Fibroblast of pulmonary artery (primary cell): ENCODE results near the gene SEZ6L.
A peak's percentile ranks its signal among the peaks of the same experiment; 100 is the strongest.
"Not testable (repeated sequence)": the region's sequence is repeated elsewhere in the genome, so short reads cannot be mapped to it uniquely, and the experiment has no call there.

Experiments
- DNase-seq: peaks from one replicate; pipeline ENCODE4 v3.0.0-alpha.2; 2010; ENCODE audit warnings: low read depth
- H3K4me3 ChIP-seq: replicated peaks from 2 replicates; pipeline ENCODE4 v1.5.1; 2011; ENCODE audit warnings: low read depth, mild to moderate bottlenecking, control low read depth, low read length, moderate library complexity
- TF ChIP-seq, protein P1 (sequence below): IDR thresholded peaks from 2 replicates; pipeline ENCODE4 v1.5.1; 2011; ENCODE audit warnings: mild to moderate bottlenecking, control low read depth, low read length, inconsistent platforms; ENCODE audit errors: missing control alignments

SEZ6L gene

GRCh38 chr22:26401726-26402125 is 232.5 kb downstream of the SEZ6L start:
- TF ChIP-seq, protein P1, sequence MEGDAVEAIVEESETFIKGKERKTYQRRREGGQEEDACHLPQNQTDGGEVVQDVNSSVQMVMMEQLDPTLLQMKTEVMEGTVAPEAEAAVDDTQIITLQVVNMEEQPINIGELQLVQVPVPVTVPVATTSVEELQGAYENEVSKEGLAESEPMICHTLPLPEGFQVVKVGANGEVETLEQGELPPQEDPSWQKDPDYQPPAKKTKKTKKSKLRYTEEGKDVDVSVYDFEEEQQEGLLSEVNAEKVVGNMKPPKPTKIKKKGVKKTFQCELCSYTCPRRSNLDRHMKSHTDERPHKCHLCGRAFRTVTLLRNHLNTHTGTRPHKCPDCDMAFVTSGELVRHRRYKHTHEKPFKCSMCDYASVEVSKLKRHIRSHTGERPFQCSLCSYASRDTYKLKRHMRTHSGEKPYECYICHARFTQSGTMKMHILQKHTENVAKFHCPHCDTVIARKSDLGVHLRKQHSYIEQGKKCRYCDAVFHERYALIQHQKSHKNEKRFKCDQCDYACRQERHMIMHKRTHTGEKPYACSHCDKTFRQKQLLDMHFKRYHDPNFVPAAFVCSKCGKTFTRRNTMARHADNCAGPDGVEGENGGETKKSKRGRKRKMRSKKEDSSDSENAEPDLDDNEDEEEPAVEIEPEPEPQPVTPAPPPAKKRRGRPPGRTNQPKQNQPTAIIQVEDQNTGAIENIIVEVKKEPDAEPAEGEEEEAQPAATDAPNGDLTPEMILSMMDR: no peak

DNA sequence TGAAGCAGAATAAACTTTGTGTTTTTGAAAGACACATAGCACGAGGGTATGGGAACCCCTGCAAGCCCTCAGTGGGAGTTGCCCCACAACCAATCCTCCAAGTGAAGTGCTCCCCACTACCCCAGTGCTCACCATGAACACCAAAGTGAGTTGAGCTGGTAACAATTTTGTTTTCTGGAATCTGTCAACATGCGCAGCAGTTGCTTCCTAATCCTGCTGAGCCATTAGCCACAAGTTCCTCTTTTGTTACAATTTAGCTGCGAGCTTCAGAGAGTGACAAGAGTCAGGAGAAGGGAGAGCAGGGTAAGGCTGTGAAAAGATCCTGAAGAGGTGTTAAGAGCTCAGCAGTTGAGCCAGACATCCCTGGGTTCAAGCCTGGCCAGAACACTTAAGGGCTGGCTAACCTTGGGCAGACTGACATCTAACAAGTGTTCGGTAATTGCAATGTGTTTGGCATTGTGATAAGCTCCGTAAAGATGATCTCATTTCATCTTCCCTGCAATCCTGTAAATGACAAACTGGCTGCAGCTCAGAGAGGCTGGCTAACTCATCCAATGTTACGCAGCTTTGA is 235.7 kb downstream of the SEZ6L start:
- no peak for DNase-seq
- H3K4me3 ChIP-seq: no peak overlapping the region

More at GRCh38 chr22:26401726-26402125, 232.5 kb downstream of the SEZ6L start:
- H3K4me3 ChIP-seq: no peak overlapping the region
- no peak for DNase-seq

DNA sequence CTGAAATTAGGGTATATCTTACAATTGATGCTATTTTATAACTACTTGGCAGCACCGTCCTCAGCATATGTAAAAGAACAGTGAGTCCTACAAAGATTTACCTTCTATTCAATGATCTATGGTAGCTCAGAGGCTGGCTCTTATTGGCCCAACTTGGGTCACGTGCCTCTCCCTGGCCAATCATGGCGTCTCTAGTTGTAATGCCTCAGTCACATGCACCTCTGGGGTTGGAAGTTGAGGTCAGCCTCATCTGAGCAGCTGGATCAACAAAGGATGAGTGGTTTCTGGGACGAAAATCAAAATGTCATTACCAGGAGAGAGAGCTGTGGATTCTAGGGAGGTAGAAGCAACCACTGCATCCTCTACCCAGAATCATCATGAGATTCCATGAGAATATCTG is 236.9 kb downstream of the SEZ6L start:
- DNase-seq: peak; percentile 8
- TF ChIP-seq, protein P1: no peak
- no peak overlapping the region for H3K4me3 ChIP-seq

More for the DNA sequence above, 235.7 kb downstream of the SEZ6L start:
- TF ChIP-seq, protein P1: no peak

DNA sequence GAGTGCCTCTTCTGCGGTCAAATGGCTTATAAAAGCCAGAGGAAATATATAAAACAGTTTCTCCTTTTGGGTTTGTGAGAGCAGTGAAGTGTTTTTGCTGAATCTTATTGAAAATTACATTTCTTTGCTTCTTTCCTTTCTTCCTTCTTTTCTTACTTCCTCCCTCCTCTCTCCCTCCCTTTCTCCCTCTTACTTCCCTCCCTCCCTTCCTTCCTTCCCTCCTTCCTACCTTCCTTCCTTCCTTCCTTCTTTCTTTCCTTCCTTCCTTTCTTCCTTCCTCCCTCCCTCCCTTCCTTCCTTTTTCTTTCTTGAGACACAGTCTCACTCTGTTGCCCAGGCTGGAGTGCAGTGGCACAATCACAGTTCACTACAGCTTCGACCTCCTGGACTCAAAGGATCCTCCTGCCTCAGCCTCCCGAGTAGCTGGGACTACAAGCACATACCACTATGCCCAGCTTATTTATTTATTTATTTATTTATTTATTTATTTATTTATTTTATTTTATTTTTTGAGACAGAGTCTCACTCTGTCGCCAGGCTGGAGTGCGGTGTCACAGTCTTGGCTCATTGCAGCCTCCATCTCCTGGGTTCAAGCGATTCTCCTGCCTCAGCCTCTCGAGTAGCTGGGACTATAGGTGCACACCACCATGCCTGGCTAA is 239.4 kb downstream of the SEZ6L start:
- not testable (repeated sequence) for H3K4me3 ChIP-seq, DNase-seq

DNA sequence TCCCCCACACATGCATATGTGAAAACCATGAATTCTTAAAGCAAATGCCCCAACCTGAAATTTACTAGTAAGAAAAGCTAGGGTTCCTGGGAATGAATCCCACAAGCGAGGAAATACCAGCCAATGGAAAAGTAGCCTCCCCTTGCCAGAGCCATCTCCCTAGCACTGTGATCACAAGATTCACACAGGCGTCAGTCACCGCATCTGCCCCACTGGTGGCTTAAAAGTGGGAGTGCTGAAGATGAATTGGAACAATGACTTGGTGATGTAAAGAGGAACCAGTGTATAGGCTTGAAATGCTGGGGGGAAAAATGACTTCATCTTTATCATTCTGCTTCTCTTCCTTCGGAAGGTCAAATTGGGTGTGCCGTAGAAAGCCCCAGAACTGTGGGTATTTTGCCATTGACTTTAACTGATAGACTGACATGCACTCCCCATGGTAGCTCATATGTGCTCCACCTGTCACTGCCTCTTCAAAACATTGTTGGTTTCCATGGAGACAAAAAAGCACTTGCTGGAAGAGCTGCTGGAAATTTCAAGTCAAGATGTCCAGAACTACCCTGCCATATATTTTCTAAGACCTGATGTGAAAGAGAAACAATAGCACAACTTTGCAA is 240.6 kb downstream of the SEZ6L start:
- H3K4me3 ChIP-seq: no peak overlapping the region
- DNase-seq: no peak
- TF ChIP-seq, protein P1: no peak

- DNase-seq: no peak
- TF ChIP-seq, protein P1: no peak
- no peak overlapping the region for H3K4me3 ChIP-seq
These were observed 241.1 kb downstream of the SEZ6L start for GRCh38 chr22:26410386-26410785.

DNA sequence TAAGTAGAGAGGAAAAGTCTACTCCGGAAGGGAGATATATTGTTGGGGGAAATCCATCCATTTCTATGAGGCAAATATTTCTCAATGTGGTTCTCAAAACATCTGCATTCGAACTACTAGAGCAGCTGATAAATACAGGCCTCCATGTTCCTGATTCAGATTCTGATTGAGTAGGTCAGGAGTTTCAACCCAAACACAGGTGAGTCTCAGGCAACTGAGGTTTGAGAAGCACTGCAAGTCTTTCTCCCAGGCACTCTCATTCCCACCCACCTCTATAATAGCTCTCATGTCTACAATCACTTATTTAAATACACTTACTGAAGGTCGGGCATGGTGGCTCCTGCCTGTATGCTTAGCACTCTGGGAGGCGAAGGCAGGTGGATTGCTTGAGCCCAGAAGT is 245.1 kb downstream of the SEZ6L start:
- TF ChIP-seq, protein P1: no peak
- H3K4me3 ChIP-seq: no peak overlapping the region
- DNase-seq: no peak
